Stimulated activated CD8-positive, alpha-beta memory T cell treated with anti-CD3 and anti-CD28 coated beads, Interleukin-7, amount 100 ng/mL, for 48 hours (primary cell): ENCODE data around the gene ABCG1.

ENCODE experiments used
- DNase-seq, 2 donors: peaks; one replicate each; pipeline ENCODE4 v3.0.0-alpha.2; 2020; ENCODE audit warnings: low read depth in 1 of 2; ENCODE audit errors: extremely low read depth in 1 of 2

Gene ABCG1

GRCh38 chr21:42214081-42214750, 4.7 kb upstream of the ABCG1 start:
- no peak for DNase-seq

GRCh38 chr21:42214921-42215320, 4.0 kb upstream of the ABCG1 start:
- DNase-seq, result no peak

DNA sequence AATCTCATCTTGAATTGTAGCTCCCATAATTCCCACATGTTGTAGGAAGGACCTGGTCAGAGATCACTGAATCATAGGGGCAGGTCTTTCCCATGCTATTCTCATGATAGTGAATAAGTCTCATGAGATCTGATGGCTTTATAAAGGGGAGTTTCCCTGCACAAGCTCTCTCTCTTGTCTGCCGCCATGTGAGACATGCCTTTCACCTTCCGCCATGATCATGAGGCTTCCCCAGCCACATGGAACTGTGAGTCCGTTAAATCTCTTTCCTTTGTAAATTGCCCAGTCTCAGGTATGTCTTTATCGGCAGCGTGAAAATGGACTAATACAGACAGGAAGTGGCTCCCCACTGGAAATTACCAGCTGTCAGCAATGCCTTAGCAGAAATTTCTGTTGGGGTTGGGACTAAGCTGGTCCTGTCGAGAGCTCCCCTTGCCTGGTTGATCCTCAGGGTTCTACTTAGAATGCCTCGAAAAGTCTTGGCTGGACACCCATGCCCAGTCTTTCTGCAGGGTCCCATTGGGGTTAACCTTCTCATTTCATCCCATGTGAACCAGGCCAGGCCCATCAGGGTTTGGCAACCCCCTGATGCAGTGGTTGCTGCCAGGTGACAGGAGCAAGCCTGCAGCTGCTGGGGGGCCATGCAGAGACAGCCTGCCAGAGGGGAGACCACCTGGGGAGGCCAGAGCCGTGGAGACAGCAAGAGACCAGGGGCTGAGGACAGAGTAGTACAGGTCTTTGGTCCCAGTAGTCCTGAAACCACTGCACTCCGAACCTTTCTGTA, 2.8 kb upstream of the ABCG1 start:
- no peak for DNase-seq

DNA sequence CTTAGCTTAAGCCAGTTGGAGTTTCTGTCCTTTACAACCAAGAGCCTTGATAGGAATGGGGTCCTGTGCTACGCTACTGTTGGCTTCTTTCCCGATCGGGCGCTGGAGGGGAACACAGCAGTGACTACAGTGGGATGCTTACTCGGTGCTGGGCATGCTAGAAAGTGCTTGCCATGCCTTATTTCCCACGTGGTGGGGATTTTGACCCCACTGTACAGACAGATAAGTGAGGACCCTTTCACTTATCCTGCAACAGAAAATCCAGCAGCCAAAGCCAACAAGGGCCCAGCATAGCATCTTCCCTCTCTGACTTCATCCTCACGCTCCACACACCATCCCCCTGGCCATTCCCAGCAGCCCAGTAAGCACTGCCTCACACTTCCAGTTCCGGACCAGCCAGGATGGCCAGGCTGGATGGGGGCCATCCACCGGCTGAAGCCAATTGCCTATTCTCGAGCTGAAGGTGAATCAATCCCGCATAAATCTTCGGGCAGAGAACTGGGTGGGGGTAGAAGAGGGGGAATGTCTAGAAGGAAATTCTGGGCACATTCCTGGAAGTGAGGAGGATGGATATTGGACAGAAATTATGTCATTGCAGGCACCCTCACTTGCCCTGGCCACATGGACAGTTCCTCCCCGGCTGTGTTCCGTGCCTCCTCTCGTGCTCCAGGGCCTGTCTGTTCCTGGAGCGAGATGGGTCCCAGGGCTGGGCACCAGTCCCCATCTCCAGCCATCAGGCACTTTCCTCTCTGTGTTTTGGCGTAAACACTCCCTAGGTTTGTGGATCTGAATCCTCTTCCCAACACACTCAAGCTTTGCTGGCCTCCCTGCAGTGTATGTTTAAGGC, 2.0 kb upstream of the ABCG1 start:
- DNase-seq, result no peak

DNA sequence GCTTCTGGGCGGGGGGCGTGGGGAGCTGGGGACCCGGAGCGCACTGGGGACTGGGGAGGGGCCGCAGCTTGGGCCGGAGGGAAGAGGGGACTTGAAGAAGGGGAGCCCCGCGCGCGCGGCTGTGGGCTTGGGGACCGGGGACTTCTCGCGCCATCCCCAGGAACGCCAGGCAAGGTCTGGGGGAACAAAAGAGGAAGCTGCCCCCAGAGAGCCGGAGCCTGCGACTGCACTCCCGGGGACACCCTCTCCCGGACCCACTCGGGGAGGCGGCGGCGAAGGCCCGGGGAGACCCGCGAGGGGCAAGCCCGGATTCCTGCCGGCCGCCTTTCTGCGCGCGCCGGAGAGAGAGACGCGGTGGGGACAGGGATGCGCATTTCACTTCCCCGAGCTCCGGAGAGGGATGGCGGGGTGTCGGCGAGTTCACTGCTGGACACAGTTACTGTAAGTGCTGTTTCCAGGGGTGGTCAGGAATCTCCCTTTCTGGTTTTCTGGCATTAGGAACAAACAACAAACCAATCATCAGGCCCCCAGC, 732 bp downstream of the ABCG1 start:
- no peak for DNase-seq

- DNase-seq, result peak in 1 of 2 donors; percentile 36
Observed at GRCh38 chr21:42220138-42220701, 1.3 kb downstream of the ABCG1 start.

- no peak for DNase-seq
Observed at GRCh38 chr21:42221581-42222345, 2.8 kb downstream of the ABCG1 start.

GRCh38 chr21:42222386-42222785, 3.4 kb downstream of the ABCG1 start:
- DNase-seq, result no peak

DNA sequence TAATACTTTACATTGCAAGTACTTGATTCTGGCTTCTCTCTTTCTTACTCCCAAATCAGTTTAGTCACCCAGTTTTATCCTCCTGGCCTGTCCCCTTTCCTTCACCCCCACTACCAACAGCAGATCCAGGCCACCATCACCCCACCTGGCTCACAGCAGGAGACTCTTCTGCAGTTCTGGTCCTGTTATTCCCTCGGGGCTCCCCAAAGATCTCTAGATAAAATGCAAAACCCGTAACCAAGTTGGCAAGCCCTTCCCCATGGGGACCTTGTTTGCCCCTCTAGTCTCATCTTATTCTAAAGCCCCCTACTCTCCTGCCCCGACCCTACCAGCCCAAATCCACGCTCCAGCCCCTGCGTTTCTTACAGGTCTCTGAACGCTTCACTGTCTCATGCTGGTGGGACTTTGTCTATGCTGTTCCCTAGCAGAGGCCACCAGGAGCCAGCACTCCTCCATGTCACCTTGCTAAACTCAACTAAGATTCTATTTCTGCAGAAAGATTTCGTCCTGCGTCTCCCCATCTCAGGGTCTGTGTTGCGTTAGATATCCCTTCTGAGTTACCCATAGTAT, 4.0 kb downstream of the ABCG1 start:
- no peak for DNase-seq

DNA sequence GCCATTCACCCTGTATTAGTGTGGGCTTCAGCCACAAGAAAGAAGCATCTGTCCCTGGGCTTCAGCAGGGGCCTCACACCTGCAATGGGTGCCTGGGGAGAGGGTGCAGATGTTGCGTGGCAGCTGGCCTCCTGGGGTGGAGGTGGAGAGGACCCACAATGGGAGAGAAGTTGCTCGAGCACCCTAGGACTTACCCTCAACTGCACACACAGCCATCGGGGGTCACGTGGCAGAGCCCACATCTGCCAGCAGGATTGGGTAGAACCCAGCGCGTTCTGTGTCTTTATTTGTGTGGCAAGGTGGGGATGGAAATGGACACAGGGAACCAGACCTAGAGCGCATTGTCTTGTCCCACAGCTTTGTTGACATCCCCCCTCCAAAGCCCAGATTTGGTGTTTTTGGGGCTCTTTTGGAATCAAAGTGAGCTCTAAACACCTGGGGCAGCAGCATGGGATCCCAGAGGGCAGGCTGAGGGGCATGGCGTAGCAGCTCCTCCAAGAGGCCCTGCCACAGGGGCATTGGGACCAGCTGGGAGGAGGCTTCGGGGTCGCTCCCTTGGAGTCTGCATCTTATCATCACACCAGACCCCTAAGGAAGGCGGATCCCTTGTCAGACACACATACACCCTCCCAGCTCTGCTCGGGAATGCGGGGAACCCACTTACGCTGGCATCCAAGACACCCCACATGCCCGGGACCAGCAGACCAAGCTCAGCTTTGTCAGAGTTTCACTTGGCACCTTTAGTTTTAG, 5.1 kb downstream of the ABCG1 start:
- DNase-seq, result no peak

DNA sequence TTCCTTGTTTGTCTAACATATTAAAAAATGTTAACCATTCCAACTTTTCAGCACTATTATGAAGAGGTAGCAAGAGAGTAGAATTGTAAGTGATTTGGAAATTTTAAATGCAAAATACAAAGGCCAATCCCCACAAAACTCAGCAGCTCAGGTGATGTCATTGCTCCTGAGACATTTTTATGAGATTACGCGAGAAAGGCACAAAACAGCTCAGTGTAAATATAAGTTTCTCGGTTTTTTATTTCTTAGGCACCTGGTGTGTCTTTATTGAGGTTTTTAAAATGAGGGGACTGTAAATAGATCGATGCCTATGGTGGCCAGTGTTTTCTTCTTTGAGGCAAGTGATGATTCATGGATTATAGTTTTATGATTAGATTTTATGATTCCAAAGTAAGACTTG, 6.1 kb downstream of the ABCG1 start:
- DNase-seq, result no peak

GRCh38 chr21:42225571-42226155, 6.7 kb downstream of the ABCG1 start:
- no peak for DNase-seq

GRCh38 chr21:42226626-42227025, 7.7 kb downstream of the ABCG1 start:
- DNase-seq, result no peak

DNA sequence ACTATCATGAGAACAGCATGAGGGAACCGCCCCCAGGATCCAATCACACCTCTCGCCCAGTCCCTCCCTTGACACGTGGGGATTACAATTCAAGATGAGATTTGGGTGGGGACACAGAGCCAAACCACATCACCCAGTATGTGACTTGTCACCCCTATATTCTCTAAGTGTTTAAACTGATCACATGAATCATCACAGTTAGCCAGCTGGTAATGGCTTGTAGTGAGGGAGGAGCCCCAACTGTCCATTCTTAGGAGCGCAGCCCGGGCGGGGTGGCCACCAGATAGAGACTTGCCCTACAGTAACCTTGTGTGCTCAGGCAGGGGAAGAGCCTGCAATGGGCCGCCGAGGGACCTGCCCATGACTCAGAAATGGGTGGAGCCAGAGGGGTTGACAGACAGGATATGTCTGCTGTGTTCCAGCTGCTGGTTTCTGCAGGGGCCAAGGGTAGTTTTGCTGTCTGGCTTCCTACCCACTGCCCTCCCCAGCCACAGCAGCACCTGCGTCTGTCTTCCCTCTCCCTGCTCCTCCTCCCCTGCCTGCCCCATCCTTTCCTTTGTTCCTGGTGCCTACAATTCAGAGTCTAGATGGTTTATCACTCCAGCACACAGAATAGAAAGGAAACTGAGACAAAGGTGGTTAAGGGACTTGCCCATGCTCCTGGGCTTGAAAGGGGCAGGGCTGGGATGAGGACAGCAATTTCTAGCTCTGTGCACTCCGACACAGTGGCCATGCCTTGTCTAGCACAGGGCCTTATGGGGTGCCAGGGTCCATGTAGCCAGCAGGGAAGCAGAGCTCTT, 9.2 kb downstream of the ABCG1 start:
- DNase-seq, result peak; percentile 66 to 94

GRCh38 chr21:42228709-42229220, 9.8 kb downstream of the ABCG1 start:
- DNase-seq, result no peak

- no peak for DNase-seq
Observed at GRCh38 chr21:42229676-42230075, 10.7 kb downstream of the ABCG1 start.

DNA sequence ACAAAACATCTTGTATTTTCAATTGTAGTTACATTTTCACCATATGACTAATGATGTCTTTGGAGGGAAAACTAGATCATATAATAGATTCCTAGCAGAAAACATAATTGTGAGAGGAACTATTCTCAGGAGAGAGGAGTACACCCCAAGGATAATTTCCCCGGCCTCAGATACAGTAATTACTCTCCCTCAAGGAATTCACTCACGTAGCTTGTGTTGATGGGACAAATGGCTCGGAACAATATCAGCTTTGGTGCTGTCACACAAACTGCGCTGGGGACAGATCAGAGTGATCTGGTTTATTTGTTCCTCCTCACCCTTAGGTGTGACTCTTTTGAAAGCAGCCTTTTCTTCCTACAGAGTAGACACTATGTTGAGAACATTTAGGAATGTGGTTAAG, 11.2 kb downstream of the ABCG1 start:
- DNase-seq, result no peak

DNA sequence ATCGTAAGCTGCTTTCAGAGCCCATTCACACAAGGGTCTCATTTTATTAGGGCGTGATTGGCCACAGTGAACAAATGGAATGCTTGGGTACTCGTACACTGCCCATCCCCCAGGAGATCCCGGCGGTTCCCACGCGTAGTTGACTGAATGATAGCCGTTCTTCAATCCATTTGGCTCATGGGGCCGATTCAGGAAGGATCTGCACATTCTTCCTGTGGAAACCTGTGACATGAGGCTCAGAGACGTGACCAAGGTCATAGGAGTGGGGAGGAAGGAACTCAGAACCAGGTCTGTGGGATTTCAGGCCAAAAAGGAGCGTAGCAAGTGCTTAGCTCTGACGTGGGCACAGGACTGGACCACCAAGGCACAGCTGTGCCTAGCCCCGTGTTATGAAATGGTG, 11.7 kb downstream of the ABCG1 start:
- no peak for DNase-seq
